Measurements from ENCODE around the gene LITAFD.

LITAFD gene

GRCh38 chr16:8920645-8921346 is 38.6 kb downstream of the LITAFD start:
- DNase-seq: no peak

- no peak for DNase-seq
Measured at GRCh38 chr16:8921347-8921984, 39.3 kb downstream of the LITAFD start.

- DNase-seq: no peak
Measured at GRCh38 chr16:8923199-8923598, 41.0 kb downstream of the LITAFD start.

GRCh38 chr16:8924214-8924613 is 42.1 kb downstream of the LITAFD start:
- DNase-seq: no peak

GRCh38 chr16:8925455-8925854 is 43.3 kb downstream of the LITAFD start:
- no peak for DNase-seq

- no peak for DNase-seq
Measured at GRCh38 chr16:8926827-8927226, 44.7 kb downstream of the LITAFD start.

- DNase-seq: peak; percentile 48 to 51
Measured at GRCh38 chr16:8928467-8928957, 46.4 kb downstream of the LITAFD start.

GRCh38 chr16:8929086-8929748 is 47.1 kb downstream of the LITAFD start:
- DNase-seq: no peak

- peak; percentile 51 to 64 for DNase-seq
Measured at GRCh38 chr16:8931859-8932258, 49.7 kb downstream of the LITAFD start.

GRCh38 chr16:8934601-8935000 is 52.5 kb downstream of the LITAFD start:
- no peak for DNase-seq
